CD4-positive, alpha-beta T cell (primary cell): Measurements from ENCODE around the gene POFUT1. TPM values are rescaled to one million over a fixed set of nuclear protein-coding genes. Genes with fewer than 3 reads are reported as not detected.

Experiments
- ATAC-seq: fragments of 200-7000 bp; cut with Tn5 transposase; one replicate; pipeline ENCODE4 v1.10.0; 2022; ENCODE audit warnings: mild to moderate bottlenecking; ENCODE audit not compliant: poor library complexity
- CTCF ChIA-PET: fragments of 350-600 bp; sonication (Branson Sonifier 250); formaldehyde crosslinking; loops from one replicate; lab custom pipeline; 2021; ENCODE audit warnings: antibody characterized with exemption, inconsistent platforms; lab: Charles Lee
- POLR2A ChIA-PET: fragments of 350-600 bp; sonication (Branson Sonifier 250); formaldehyde crosslinking; loops from one replicate; lab custom pipeline; 2021; ENCODE audit warnings: antibody characterized with exemption, inconsistent platforms; lab: Charles Lee
- DNase-seq, 14 experiments: peaks; one replicate each; pipeline ENCODE4 v3.0.0-alpha.2; 2013 to 2020; ENCODE audit warnings: mixed read lengths in 2 of 14
- H3K27ac ChIP-seq, 2 donors: one replicate each; pipeline versions ENCODE4 v1.5.1 to v1.7.0; 2013; ENCODE audit warnings: low read length in 2 of 2, low read depth in 1 of 2, mild to moderate bottlenecking in 1 of 2
- H3K27me3 ChIP-seq, 2 experiments: 1 replicate in 1 of 2; 2 replicates in 1 of 2; pipeline versions ENCODE4 v1.6.1 to v1.7.0; 2013; ENCODE audit warnings: low read length in 2 of 2, control low read depth in 1 of 2, mild to moderate bottlenecking in 1 of 2, moderate library complexity in 1 of 2; ENCODE audit not compliant: insufficient read depth in 2 of 2, control insufficient read depth in 1 of 2
- H3K36me3 ChIP-seq: one replicate; pipeline ENCODE4 v1.6.1; 2013; ENCODE audit warnings: low read length, control low read depth; ENCODE audit not compliant: insufficient read depth
- H3K4me1 ChIP-seq: one replicate; pipeline ENCODE4 v1.6.1; 2013; ENCODE audit warnings: low read length, control low read depth; ENCODE audit not compliant: insufficient read depth
- H3K4me3 ChIP-seq: one replicate; pipeline ENCODE4 v1.5.1; 2013; ENCODE audit warnings: mild to moderate bottlenecking, low read length, moderate library complexity
- H3K9me3 ChIP-seq, 2 experiments: 1 replicate in 1 of 2; 2 replicates in 1 of 2; pipeline versions ENCODE4 v1.6.1 to v1.7.0; 2013; ENCODE audit warnings: low read length in 2 of 2, mild to moderate bottlenecking in 2 of 2, control low read depth in 1 of 2, moderate library complexity in 1 of 2; ENCODE audit not compliant: control insufficient read depth in 1 of 2, insufficient read depth in 1 of 2
- H3K27ac Mint-ChIP-seq: one replicate; pipeline ENCODE4 v1.8.0; 2020; ENCODE audit warnings: mixed read lengths
- H3K27me3 Mint-ChIP-seq: one replicate; pipeline ENCODE4 v1.8.0; 2021; ENCODE audit warnings: mixed read lengths
- H3K36me3 Mint-ChIP-seq: one replicate; pipeline ENCODE4 v1.8.0; 2021; ENCODE audit warnings: low read depth, mixed read lengths
- H3K4me1 Mint-ChIP-seq: one replicate; pipeline ENCODE4 v1.8.0; 2021; ENCODE audit warnings: low read depth, mixed read lengths
- H3K4me3 Mint-ChIP-seq: one replicate; pipeline ENCODE4 v1.8.0; 2020; ENCODE audit warnings: mild to moderate bottlenecking, mixed read lengths
- H3K9me3 Mint-ChIP-seq: one replicate; pipeline ENCODE4 v1.8.0; 2020; ENCODE audit warnings: mixed read lengths
- CTCF ChIP-seq: fragments of 200-600 bp; IDR thresholded peaks from one replicate; pipeline ENCODE4 v1.8.0; 2022; ENCODE audit warnings: antibody characterized with exemption, mild to moderate bottlenecking
- intact Hi-C, 2 experiments: fragments of 100-400 bp; cut with DNase I in 1 of 2; cut with micrococcal nuclease in 1 of 2; formaldehyde crosslinking; loops; one replicate each; pipeline versions ENCODE4 v1.15.1 to v1.9.0; 2023 to 2025; cut with DNase I, micrococcal nuclease
- total RNA-seq, 174 experiments: library from RNA in 2 of 174; stranded (reverse) in 2 of 174; gene quantifications; one replicate each; pipeline ENCODE4 v1.2.3 and lab custom pipeline; 2021 to 2026

POFUT1 gene
- total RNA-seq, 2 experiments from 2014 or later, result 7.5 to 8.8 TPM

GRCh38 chr20:32230707-32231106, 23.0 kb downstream of the POFUT1 start:
- ChIA-PET CTCF (no interaction called here), POLR2A (no interaction called here)
- H3K36me3 ChIP-seq, result peaks cover 58% of the 10 kb centered on the region
- Mint-ChIP-seq H3K27ac (peak overlapping the region; percentile 86), H3K27me3 (no peaks in the 10 kb centered on the region), H3K4me1 (peaks cover 24% of the 10 kb centered on the region), H3K36me3 (peaks cover 81% of the 10 kb centered on the region), H3K4me3 (no peak overlapping the region), H3K9me3 (no peaks in the 10 kb centered on the region)
- peaks cover 28% of the 10 kb centered on the region for H3K4me1 ChIP-seq
- ATAC-seq (no peak), DNase-seq (no peak)
- no peak overlapping the region for H3K4me3 ChIP-seq
- H3K27me3 ChIP-seq, result no peaks in the 10 kb centered on the region
- TF ChIP-seq CTCF, result no peak
- H3K27ac ChIP-seq, result no peak overlapping the region
- H3K9me3 ChIP-seq, result no peaks in the 10 kb centered on the region
- intact Hi-C loops, result loop anchor here in 1 of 2 experiments (10.0 kb wide), 1 partner anchor 424 kb away; no protein-coding TSS in a partner anchor

- Histone ChIP-seq H3K27me3 (no peaks in the 10 kb centered on the region), H3K4me3 (no peak overlapping the region), H3K9me3 (no peaks in the 10 kb centered on the region), H3K4me1 (peaks cover 28% of the 10 kb centered on the region), H3K36me3 (peaks cover 61% of the 10 kb centered on the region), H3K27ac (peak overlapping the region; percentile 36 to 84)
- Mint-ChIP-seq H3K4me3 (no peak overlapping the region), H3K27me3 (no peaks in the 10 kb centered on the region), H3K9me3 (no peaks in the 10 kb centered on the region), H3K27ac (peak overlapping the region; percentile 86), H3K4me1 (peaks cover 24% of the 10 kb centered on the region), H3K36me3 (peaks cover 81% of the 10 kb centered on the region)
- intact Hi-C loops, result loop anchor here in 1 of 2 experiments (10.0 kb wide), 1 partner anchor 424 kb away; no protein-coding TSS in a partner anchor
- CTCF ChIA-PET, result no interaction called here
- POLR2A ChIA-PET, result interaction anchor here (1.1 kb wide), 1 partner anchor 129 kb away, joined by 5 read pairs; no protein-coding TSS in a partner anchor
- DNase-seq, result no peak
- TF ChIP-seq CTCF, result no peak
- ATAC-seq, result no peak
These were observed 23.6 kb downstream of the POFUT1 start for GRCh38 chr20:32231245-32231644.

- no peak for TF ChIP-seq CTCF
- intact Hi-C loops, result loop anchor here in 1 of 2 experiments (10.0 kb wide), 1 partner anchor 423 kb away; no protein-coding TSS in a partner anchor
- Histone ChIP-seq H3K27ac (peak overlapping the region; percentile 36 to 84), H3K4me3 (no peak overlapping the region), H3K4me1 (peaks cover 28% of the 10 kb centered on the region), H3K9me3 (no peaks in the 10 kb centered on the region), H3K27me3 (no peaks in the 10 kb centered on the region), H3K36me3 (peaks cover 58% of the 10 kb centered on the region)
- ATAC-seq (peak; percentile 98), DNase-seq (peak in 12 of 14 experiments; percentile 5 to 74 (median 18))
- ChIA-PET CTCF (interaction anchor here (1.1 kb wide), 1 partner anchor 547 kb away, joined by 4 read pairs; no protein-coding TSS in a partner anchor), POLR2A (interaction anchor here (0.6 to 1.1 kb wide), 2 partner anchors 10 to 128 kb away, joined by 3 to 5 read pairs; no protein-coding TSS in a partner anchor)
- peak overlapping the region; percentile 61 for H3K4me3 Mint-ChIP-seq
- H3K9me3 Mint-ChIP-seq, result no peaks in the 10 kb centered on the region
- H3K27ac Mint-ChIP-seq, result peak overlapping the region; percentile 86
- no peaks in the 10 kb centered on the region for H3K27me3 Mint-ChIP-seq
- peaks cover 83% of the 10 kb centered on the region for H3K36me3 Mint-ChIP-seq
- H3K4me1 Mint-ChIP-seq, result peaks cover 24% of the 10 kb centered on the region
These were observed 24.2 kb downstream of the POFUT1 start for GRCh38 chr20:32231847-32232246.
